Smooth muscle cell (in vitro differentiated cells): ENCODE data around the gene KDM7A. TPM values are rescaled to one million over a fixed set of nuclear protein-coding genes. Genes with fewer than 3 reads are reported as not detected.

Experiments
- DNase-seq: peaks from one replicate; lab custom pipeline; 2025; ENCODE audit not compliant: unreplicated experiment; lab: John Stamatoyannopoulos, UW
- H2AFZ ChIP-seq: fragments of 200-600 bp; sonication (generic); 2 replicates; pipeline ENCODE4 v1.6.0; 2016; ENCODE audit warnings: antibody characterized with exemption, low read depth, mild to moderate bottlenecking
- H3F3A ChIP-seq: fragments of 200-600 bp; sonication (generic); 2 replicates; pipeline ENCODE4 v1.6.0; 2017; ENCODE audit warnings: antibody characterized with exemption, low read depth
- H3K27ac ChIP-seq: fragments of 200-600 bp; sonication (generic); 2 replicates; pipeline ENCODE4 v1.5.1; 2016; ENCODE audit warnings: low read depth, mild to moderate bottlenecking
- H3K27me3 ChIP-seq: fragments of 200-600 bp; sonication (generic); 2 replicates; pipeline ENCODE4 v1.6.1; 2016; ENCODE audit warnings: low read depth, mild to moderate bottlenecking
- H3K36me3 ChIP-seq: fragments of 200-600 bp; sonication (generic); 2 replicates; pipeline ENCODE4 v1.5.1; 2016; ENCODE audit warnings: low read depth
- H3K4me1 ChIP-seq: fragments of 200-600 bp; sonication (generic); 2 replicates; pipeline ENCODE4 v1.5.1; 2016; ENCODE audit warnings: low read depth
- H3K4me2 ChIP-seq: fragments of 200-600 bp; sonication (generic); 2 replicates; pipeline ENCODE4 v1.6.0; 2016; ENCODE audit warnings: mild to moderate bottlenecking
- H3K4me3 ChIP-seq: fragments of 200-600 bp; sonication (generic); 2 replicates; pipeline ENCODE4 v1.5.1; 2016; ENCODE audit warnings: mild to moderate bottlenecking
- H3K79me2 ChIP-seq: fragments of 200-600 bp; sonication (generic); 2 replicates; pipeline ENCODE4 v1.6.0; 2016; ENCODE audit warnings: low read depth, mild to moderate bottlenecking
- H3K9ac ChIP-seq: fragments of 200-600 bp; sonication (generic); 2 replicates; pipeline ENCODE4 v1.6.0; 2016; ENCODE audit warnings: low read depth
- H3K9me3 ChIP-seq: fragments of 200-600 bp; sonication (generic); replicated peaks from 2 replicates; pipeline ENCODE4 v1.5.1; 2016; ENCODE audit warnings: low read depth
- H4K20me1 ChIP-seq: fragments of 200-600 bp; sonication (generic); 2 replicates; pipeline ENCODE4 v1.6.0; 2016; ENCODE audit warnings: low read depth
- WGBS: methylation state at CpG from one replicate; pipeline ENCODE4 v1.1.7; 2016; ENCODE audit warnings: low lambda C conversion rate; 5-methylcytosine and 5-hydroxymethylcytosine counted together
- polyA plus RNA-seq: library from polyadenylated mRNA; unstranded; fragments of >200 nt; fragmentation: Nextera tagmentation; extraction: Ambion mirVana; gene quantifications from 2 replicates; pipeline ENCODE4 v1.2.1, GENCODE V29; 2016
- total RNA-seq: library from RNA; depleted of rRNA; stranded (reverse); fragments of >200 nt; gene quantifications from 2 replicates; pipeline ENCODE4 v1.2.3, GENCODE V29; 2014
- TF ChIP-seq, protein P1 (sequence below): fragments of 200-600 bp; sonication (generic); IDR thresholded peaks from 2 replicates; pipeline ENCODE4 v1.5.1; 2017; ENCODE audit warnings: borderline replicate concordance, mild to moderate bottlenecking, antibody characterized with exemption; ENCODE audit not compliant: insufficient read depth, poor library complexity, severe bottlenecking

The KDM7A gene
- total and polyA plus RNA-seq, 2 experiments from 2014 or later: 0.88 to 17.3 TPM

DNA sequence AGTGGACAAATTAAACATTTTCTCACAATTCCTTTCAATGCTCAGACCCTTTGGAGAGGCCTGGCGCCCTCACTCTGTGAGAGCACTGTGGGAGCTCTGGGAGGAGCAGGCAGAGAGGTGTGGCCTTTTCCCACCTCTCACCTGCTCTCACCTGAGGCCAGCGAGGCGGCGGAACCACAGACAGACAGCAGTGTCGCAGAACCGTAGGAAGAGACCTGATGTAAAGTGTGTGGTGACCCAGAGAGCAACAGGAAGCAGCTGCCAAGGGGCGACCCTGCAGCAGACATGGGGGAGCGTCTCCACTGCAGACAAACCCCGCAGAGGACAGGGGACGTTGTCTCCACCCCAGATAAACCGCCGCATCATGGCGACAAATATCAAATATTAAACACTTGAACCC lies 98.4 kb downstream of the KDM7A start:
- Histone ChIP-seq H3K4me1 (no peaks in the 10 kb centered on the region), H3K27ac (no peak overlapping the region), H3K79me2 (no peaks in the 10 kb centered on the region), H3K36me3 (no peaks in the 10 kb centered on the region), H3K27me3 (no peaks in the 10 kb centered on the region), H3K4me2 (no peak overlapping the region), H3K4me3 (no peak overlapping the region), H4K20me1 (no peaks in the 10 kb centered on the region), H3K9me3 (no peaks in the 10 kb centered on the region), H2AFZ (no peak overlapping the region), H3K9ac (no peak overlapping the region), H3F3A (no peaks in the 10 kb centered on the region)
- TF ChIP-seq, protein P1, sequence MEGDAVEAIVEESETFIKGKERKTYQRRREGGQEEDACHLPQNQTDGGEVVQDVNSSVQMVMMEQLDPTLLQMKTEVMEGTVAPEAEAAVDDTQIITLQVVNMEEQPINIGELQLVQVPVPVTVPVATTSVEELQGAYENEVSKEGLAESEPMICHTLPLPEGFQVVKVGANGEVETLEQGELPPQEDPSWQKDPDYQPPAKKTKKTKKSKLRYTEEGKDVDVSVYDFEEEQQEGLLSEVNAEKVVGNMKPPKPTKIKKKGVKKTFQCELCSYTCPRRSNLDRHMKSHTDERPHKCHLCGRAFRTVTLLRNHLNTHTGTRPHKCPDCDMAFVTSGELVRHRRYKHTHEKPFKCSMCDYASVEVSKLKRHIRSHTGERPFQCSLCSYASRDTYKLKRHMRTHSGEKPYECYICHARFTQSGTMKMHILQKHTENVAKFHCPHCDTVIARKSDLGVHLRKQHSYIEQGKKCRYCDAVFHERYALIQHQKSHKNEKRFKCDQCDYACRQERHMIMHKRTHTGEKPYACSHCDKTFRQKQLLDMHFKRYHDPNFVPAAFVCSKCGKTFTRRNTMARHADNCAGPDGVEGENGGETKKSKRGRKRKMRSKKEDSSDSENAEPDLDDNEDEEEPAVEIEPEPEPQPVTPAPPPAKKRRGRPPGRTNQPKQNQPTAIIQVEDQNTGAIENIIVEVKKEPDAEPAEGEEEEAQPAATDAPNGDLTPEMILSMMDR: no peak
- WGBS: 94% methylated on average over 13 of the region's 13 CpGs
- no peak for DNase-seq

DNA sequence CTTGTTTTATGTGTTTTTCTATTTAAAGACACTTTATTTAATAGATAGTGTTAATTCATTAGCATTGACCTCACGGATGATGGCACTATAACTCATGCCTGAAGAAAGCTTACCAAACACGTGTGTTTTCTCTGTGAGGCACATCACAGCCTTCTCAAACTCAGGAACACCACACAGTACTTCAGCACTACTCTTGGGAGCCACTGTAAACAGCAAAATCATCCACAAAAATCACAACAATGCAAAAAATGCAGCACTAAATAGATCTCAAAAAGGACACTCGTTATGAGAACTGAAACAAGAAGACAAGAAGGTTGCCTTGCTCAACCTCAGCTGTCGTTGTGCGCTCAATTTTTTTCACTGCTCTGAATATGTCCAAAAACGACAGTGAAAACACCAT lies 102.0 kb downstream of the KDM7A start:
- Histone ChIP-seq H2AFZ (no peak overlapping the region), H3K4me1 (no peaks in the 10 kb centered on the region), H3K4me3 (no peak overlapping the region), H4K20me1 (no peaks in the 10 kb centered on the region), H3K79me2 (no peaks in the 10 kb centered on the region), H3K27me3 (no peaks in the 10 kb centered on the region), H3K9me3 (no peaks in the 10 kb centered on the region), H3K4me2 (no peak overlapping the region), H3F3A (no peaks in the 10 kb centered on the region), H3K36me3 (no peaks in the 10 kb centered on the region), H3K27ac (no peak overlapping the region), H3K9ac (no peak overlapping the region)
- no peak for DNase-seq
- TF ChIP-seq, protein P1: no peak
- WGBS: 73% methylated on average over 6 of the region's 6 CpGs

- no peak overlapping the region for H3K4me2 ChIP-seq
- H3K79me2 ChIP-seq: no peaks in the 10 kb centered on the region
- no peak overlapping the region for H3K4me3 ChIP-seq
- no peaks in the 10 kb centered on the region for H3K4me1 ChIP-seq
- no peaks in the 10 kb centered on the region for H4K20me1 ChIP-seq
- H3K27me3 ChIP-seq: no peaks in the 10 kb centered on the region
- peaks cover 5% of the 10 kb centered on the region for H3K9me3 ChIP-seq
- H3K27ac ChIP-seq: no peak overlapping the region
- no peak overlapping the region for H2AFZ ChIP-seq
- no peaks in the 10 kb centered on the region for H3F3A ChIP-seq
- H3K9ac ChIP-seq: no peak overlapping the region
- H3K36me3 ChIP-seq: no peaks in the 10 kb centered on the region
- no peak for DNase-seq
- TF ChIP-seq, protein P1: no peak
These were observed 106.2 kb downstream of the KDM7A start for GRCh38 chr7:140070546-140070945.

GRCh38 chr7:140069298-140069949 lies 107.4 kb downstream of the KDM7A start:
- Histone ChIP-seq H2AFZ (no peak overlapping the region), H3K27ac (no peak overlapping the region), H3K4me3 (no peak overlapping the region), H3K4me1 (no peaks in the 10 kb centered on the region), H3K9ac (no peak overlapping the region), H3K9me3 (peaks cover 5% of the 10 kb centered on the region), H3K27me3 (no peaks in the 10 kb centered on the region), H4K20me1 (no peaks in the 10 kb centered on the region), H3K79me2 (no peaks in the 10 kb centered on the region), H3F3A (no peaks in the 10 kb centered on the region), H3K36me3 (no peaks in the 10 kb centered on the region), H3K4me2 (no peak overlapping the region)
- no peak for DNase-seq
- TF ChIP-seq, protein P1: no peak
- WGBS: 96% methylated on average over 4 of the region's 4 CpGs
